RWPE2 (cell line): ENCODE data around the gene SNX24.

ENCODE experiments used
- ATAC-seq: fragments of 200-7000 bp; cut with Tn5 transposase; 3 replicates; pipeline ENCODE4 v1.9.1; 2021; ENCODE audit warnings: low read depth
- DNase-seq: peaks from one replicate; pipeline ENCODE4 v3.0.0-alpha.2; 2020; ENCODE audit warnings: low spot score
- H3K27ac ChIP-seq: fragments of 450-650 bp; 2 replicates; pipeline ENCODE4 v1.5.1; 2017; ENCODE audit warnings: mild to moderate bottlenecking; ENCODE audit not compliant: poor library complexity, severe bottlenecking
- H3K27me3 ChIP-seq: fragments of 250-450 bp; sonication (Bioruptor Pico); 2 replicates; pipeline ENCODE4 v1.5.1; 2021; ENCODE audit warnings: mild to moderate bottlenecking, moderate library complexity; ENCODE audit not compliant: insufficient read depth, poor library complexity, severe bottlenecking
- H3K36me3 ChIP-seq: fragments of 250-450 bp; sonication (Bioruptor Pico); 2 replicates; pipeline ENCODE4 v1.5.1; 2020; ENCODE audit warnings: low read depth, mild to moderate bottlenecking, moderate library complexity
- H3K4me1 ChIP-seq: fragments of 250-450 bp; sonication (Bioruptor Pico); 2 replicates; pipeline ENCODE4 v1.5.1; 2021; ENCODE audit warnings: mild to moderate bottlenecking, moderate library complexity; ENCODE audit not compliant: insufficient read depth, poor library complexity, severe bottlenecking
- H3K4me3 ChIP-seq: fragments of 250-450 bp; sonication (Bioruptor Pico); 2 replicates; pipeline ENCODE4 v1.5.1; 2021; ENCODE audit warnings: mild to moderate bottlenecking, moderate library complexity; ENCODE audit not compliant: severe bottlenecking
- H3K9me3 ChIP-seq: fragments of 250-450 bp; sonication (Bioruptor Pico); 2 replicates; pipeline ENCODE4 v1.5.1; 2021; ENCODE audit warnings: mild to moderate bottlenecking, moderate library complexity; ENCODE audit not compliant: severe bottlenecking
- CTCF ChIP-seq: fragments of 450-650 bp; IDR thresholded peaks from one replicate; pipeline ENCODE4 v1.5.1; 2017; ENCODE audit warnings: mild to moderate bottlenecking, moderate library complexity; ENCODE audit not compliant: poor library complexity, severe bottlenecking

Gene SNX24

GRCh38 chr5:122947772-122948171 lies 102.4 kb downstream of the SNX24 start:
- peaks cover 13% of the 10 kb centered on the region; the same call in 1 of the 2 replicates for H3K36me3 ChIP-seq
- no peaks in the 10 kb centered on the region for H3K9me3 ChIP-seq
- H3K27ac ChIP-seq: no peak overlapping the region
- DNase-seq (no peak), ATAC-seq (no peak)
- no peaks in the 10 kb centered on the region for H3K4me1 ChIP-seq
- no peak for TF ChIP-seq CTCF
- H3K27me3 ChIP-seq: no peaks in the 10 kb centered on the region
- H3K4me3 ChIP-seq: no peak overlapping the region

- peaks cover 13% of the 10 kb centered on the region; the same call in 1 of the 2 replicates for H3K36me3 ChIP-seq
- H3K27ac ChIP-seq: no peak overlapping the region
- no peaks in the 10 kb centered on the region for H3K27me3 ChIP-seq
- no peak overlapping the region for H3K4me3 ChIP-seq
- no peak for DNase-seq
- TF ChIP-seq CTCF: no peak
- no peaks in the 10 kb centered on the region for H3K4me1 ChIP-seq
- ATAC-seq: no peak
- no peaks in the 10 kb centered on the region for H3K9me3 ChIP-seq
Observed at GRCh38 chr5:122948319-122948718, 102.9 kb downstream of the SNX24 start.

GRCh38 chr5:122951658-122952057 lies 106.2 kb downstream of the SNX24 start:
- no peak for TF ChIP-seq CTCF
- Histone ChIP-seq H3K27me3 (no peaks in the 10 kb centered on the region), H3K4me3 (no peak overlapping the region), H3K36me3 (peaks cover 8% of the 10 kb centered on the region; the same call in 1 of the 2 replicates), H3K27ac (no peak overlapping the region), H3K4me1 (no peaks in the 10 kb centered on the region), H3K9me3 (no peaks in the 10 kb centered on the region)
- DNase-seq: no peak
- ATAC-seq: no peak

GRCh38 chr5:122954719-122955118 lies 109.3 kb downstream of the SNX24 start:
- no peak overlapping the region for H3K4me3 ChIP-seq
- DNase-seq: no peak
- no peak for ATAC-seq
- H3K36me3 ChIP-seq: no peaks in the 10 kb centered on the region
- peaks cover 3% of the 10 kb centered on the region for H3K9me3 ChIP-seq
- H3K27me3 ChIP-seq: no peaks in the 10 kb centered on the region
- H3K27ac ChIP-seq: no peak overlapping the region
- H3K4me1 ChIP-seq: no peaks in the 10 kb centered on the region
- TF ChIP-seq CTCF: no peak

GRCh38 chr5:122957457-122957856 lies 112.0 kb downstream of the SNX24 start:
- H3K27ac ChIP-seq: no peak overlapping the region
- H3K36me3 ChIP-seq: no peaks in the 10 kb centered on the region
- peaks cover 3% of the 10 kb centered on the region for H3K9me3 ChIP-seq
- DNase-seq (no peak), ATAC-seq (no peak)
- H3K4me1 ChIP-seq: no peaks in the 10 kb centered on the region
- TF ChIP-seq CTCF: no peak
- no peaks in the 10 kb centered on the region for H3K27me3 ChIP-seq
- H3K4me3 ChIP-seq: no peak overlapping the region
